Neural progenitor cell (in vitro differentiated cells): ENCODE data around the gene UBE2Z. TPM values are rescaled to one million over a fixed set of nuclear protein-coding genes. Genes with fewer than 3 reads are reported as not detected.

ENCODE experiments used
- DNase-seq: peaks from one replicate; pipeline ENCODE4 v3.0.0-alpha.2; 2016; ENCODE audit warnings: low spot score
- H2AFZ ChIP-seq: fragments of 200-600 bp; sonication (generic); replicated peaks from 2 replicates; pipeline ENCODE4 v1.6.1; 2016; ENCODE audit warnings: antibody characterized with exemption
- H3F3A ChIP-seq: fragments of 200-600 bp; sonication (generic); 2 replicates; pipeline ENCODE4 v1.6.1; 2016; ENCODE audit warnings: antibody characterized with exemption, low read depth
- H3K27ac ChIP-seq: fragments of 200-600 bp; sonication (generic); 2 replicates; pipeline ENCODE4 v1.5.1; 2016; ENCODE audit warnings: mild to moderate bottlenecking
- H3K27me3 ChIP-seq: fragments of 200-600 bp; sonication (generic); 2 replicates; pipeline ENCODE4 v1.6.1; 2016; ENCODE audit warnings: mild to moderate bottlenecking, moderate library complexity
- H3K36me3 ChIP-seq: fragments of 200-600 bp; sonication (generic); 2 replicates; pipeline ENCODE4 v1.5.1; 2016
- H3K4me1 ChIP-seq: fragments of 200-600 bp; sonication (generic); 2 replicates; pipeline ENCODE4 v1.6.1; 2016; ENCODE audit warnings: mixed run types
- H3K4me2 ChIP-seq: fragments of 200-600 bp; sonication (generic); 2 replicates; pipeline ENCODE4 v1.6.1; 2016
- H3K4me3 ChIP-seq: fragments of 200-600 bp; sonication (generic); 2 replicates; pipeline ENCODE4 v1.5.1; 2016
- H3K79me2 ChIP-seq: fragments of 200-600 bp; sonication (generic); 2 replicates; pipeline ENCODE4 v1.6.1; 2016; ENCODE audit warnings: low read depth
- H3K9ac ChIP-seq: fragments of 200-600 bp; sonication (generic); 2 replicates; pipeline ENCODE4 v1.6.1; 2016
- H3K9me3 ChIP-seq: fragments of 200-600 bp; sonication (generic); 2 replicates; pipeline ENCODE4 v1.5.1; 2016; ENCODE audit warnings: low read depth
- H4K20me1 ChIP-seq: fragments of 200-600 bp; sonication (generic); 2 replicates; pipeline ENCODE4 v1.6.1; 2016; ENCODE audit warnings: low read depth
- H3K27ac Mint-ChIP-seq: 3 replicates; pipeline ENCODE4 v1.8.0; 2021; ENCODE audit warnings: mixed read lengths
- H3K27me3 Mint-ChIP-seq: 2 replicates; pipeline ENCODE4 v1.8.0; 2022; ENCODE audit warnings: low read depth, mild to moderate bottlenecking, inconsistent platforms, moderate library complexity, mixed read lengths; ENCODE audit not compliant: insufficient read depth
- H3K36me3 Mint-ChIP-seq: 3 replicates; pipeline ENCODE4 v1.8.0; 2021; ENCODE audit warnings: mixed read lengths
- H3K4me1 Mint-ChIP-seq: 3 replicates; pipeline ENCODE4 v1.8.0; 2021; ENCODE audit warnings: mixed read lengths
- H3K4me3 Mint-ChIP-seq: 3 replicates; pipeline ENCODE4 v1.8.0; 2021; ENCODE audit warnings: mild to moderate bottlenecking, moderate library complexity, mixed read lengths
- H3K9me3 Mint-ChIP-seq: 3 replicates; pipeline ENCODE4 v1.8.0; 2020; ENCODE audit warnings: mixed read lengths
- EZH2 ChIP-seq: fragments of 200-600 bp; sonication (generic); IDR thresholded peaks from 2 replicates; pipeline ENCODE4 v1.6.1; 2017; ENCODE audit warnings: antibody characterized with exemption, mild to moderate bottlenecking, moderate library complexity
- EZH2phosphoT487 ChIP-seq: fragments of 200-600 bp; sonication (generic); IDR thresholded peaks from 2 replicates; pipeline ENCODE4 v1.6.1; 2017; ENCODE audit warnings: antibody characterized with exemption
- total RNA-seq: library from RNA; depleted of rRNA; stranded (reverse); fragments of >200 nt; gene quantifications from 2 replicates; pipeline ENCODE4 v1.2.3, GENCODE V29; 2015; ENCODE audit warnings: low replicate concordance
- TF ChIP-seq, protein P1 (sequence below): fragments of 200-600 bp; sonication (generic); IDR thresholded peaks from 2 replicates; pipeline ENCODE4 v1.5.1; 2017; ENCODE audit warnings: antibody characterized with exemption, mild to moderate bottlenecking

The UBE2Z gene
- total RNA-seq, 1 donor from 2014 or later = 45.5 TPM

- no peak for DNase-seq
- H3F3A ChIP-seq = peaks cover 17% of the 10 kb centered on the region
- Mint-ChIP-seq H3K9me3 (no peaks in the 10 kb centered on the region), H3K4me1 (peaks cover 34% of the 10 kb centered on the region), H3K36me3 (peaks cover 44% of the 10 kb centered on the region), H3K27me3 (peaks cover 5% of the 10 kb centered on the region), H3K4me3 (no peak overlapping the region), H3K27ac (no peak overlapping the region)
- no peaks in the 10 kb centered on the region for H3K9me3 ChIP-seq
- peaks cover 91% of the 10 kb centered on the region for H3K79me2 ChIP-seq
- H3K4me2 ChIP-seq = no peak overlapping the region
- peaks cover 73% of the 10 kb centered on the region for H4K20me1 ChIP-seq
- no peak overlapping the region for H3K9ac ChIP-seq
- no peak overlapping the region for H2AFZ ChIP-seq
- H3K27ac ChIP-seq = no peak overlapping the region
- TF ChIP-seq EZH2 (no peak), EZH2phosphoT487 (no peak)
- TF ChIP-seq, protein P1, sequence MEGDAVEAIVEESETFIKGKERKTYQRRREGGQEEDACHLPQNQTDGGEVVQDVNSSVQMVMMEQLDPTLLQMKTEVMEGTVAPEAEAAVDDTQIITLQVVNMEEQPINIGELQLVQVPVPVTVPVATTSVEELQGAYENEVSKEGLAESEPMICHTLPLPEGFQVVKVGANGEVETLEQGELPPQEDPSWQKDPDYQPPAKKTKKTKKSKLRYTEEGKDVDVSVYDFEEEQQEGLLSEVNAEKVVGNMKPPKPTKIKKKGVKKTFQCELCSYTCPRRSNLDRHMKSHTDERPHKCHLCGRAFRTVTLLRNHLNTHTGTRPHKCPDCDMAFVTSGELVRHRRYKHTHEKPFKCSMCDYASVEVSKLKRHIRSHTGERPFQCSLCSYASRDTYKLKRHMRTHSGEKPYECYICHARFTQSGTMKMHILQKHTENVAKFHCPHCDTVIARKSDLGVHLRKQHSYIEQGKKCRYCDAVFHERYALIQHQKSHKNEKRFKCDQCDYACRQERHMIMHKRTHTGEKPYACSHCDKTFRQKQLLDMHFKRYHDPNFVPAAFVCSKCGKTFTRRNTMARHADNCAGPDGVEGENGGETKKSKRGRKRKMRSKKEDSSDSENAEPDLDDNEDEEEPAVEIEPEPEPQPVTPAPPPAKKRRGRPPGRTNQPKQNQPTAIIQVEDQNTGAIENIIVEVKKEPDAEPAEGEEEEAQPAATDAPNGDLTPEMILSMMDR = no peak
- no peaks in the 10 kb centered on the region for H3K36me3 ChIP-seq
- H3K27me3 ChIP-seq = no peaks in the 10 kb centered on the region
- peaks cover 14% of the 10 kb centered on the region for H3K4me1 ChIP-seq
- H3K4me3 ChIP-seq = no peak overlapping the region
Measured at GRCh38 chr17:48912476-48912875, 4.3 kb downstream of the UBE2Z start.

- no peaks in the 10 kb centered on the region for H3K9me3 Mint-ChIP-seq
- Histone ChIP-seq H3K79me2 (peaks cover 62% of the 10 kb centered on the region), H3K4me1 (peaks cover 2% of the 10 kb centered on the region), H4K20me1 (peaks cover 63% of the 10 kb centered on the region), H3K27me3 (no peaks in the 10 kb centered on the region), H3F3A (peaks cover 10% of the 10 kb centered on the region), H3K9me3 (no peaks in the 10 kb centered on the region), H2AFZ (no peak overlapping the region), H3K36me3 (peaks cover 4% of the 10 kb centered on the region), H3K4me3 (no peak overlapping the region), H3K4me2 (no peak overlapping the region), H3K9ac (no peak overlapping the region), H3K27ac (no peak overlapping the region)
- H3K4me1 Mint-ChIP-seq = peaks cover 12% of the 10 kb centered on the region
- no peak overlapping the region for H3K27ac Mint-ChIP-seq
- peaks cover 39% of the 10 kb centered on the region for H3K36me3 Mint-ChIP-seq
- H3K27me3 Mint-ChIP-seq = no peaks in the 10 kb centered on the region
- no peak overlapping the region for H3K4me3 Mint-ChIP-seq
- DNase-seq = no peak
- TF ChIP-seq, protein P1 = no peak
- TF ChIP-seq EZH2 (no peak), EZH2phosphoT487 (no peak)
Measured at GRCh38 chr17:48915459-48916282, 7.5 kb downstream of the UBE2Z start.

DNA sequence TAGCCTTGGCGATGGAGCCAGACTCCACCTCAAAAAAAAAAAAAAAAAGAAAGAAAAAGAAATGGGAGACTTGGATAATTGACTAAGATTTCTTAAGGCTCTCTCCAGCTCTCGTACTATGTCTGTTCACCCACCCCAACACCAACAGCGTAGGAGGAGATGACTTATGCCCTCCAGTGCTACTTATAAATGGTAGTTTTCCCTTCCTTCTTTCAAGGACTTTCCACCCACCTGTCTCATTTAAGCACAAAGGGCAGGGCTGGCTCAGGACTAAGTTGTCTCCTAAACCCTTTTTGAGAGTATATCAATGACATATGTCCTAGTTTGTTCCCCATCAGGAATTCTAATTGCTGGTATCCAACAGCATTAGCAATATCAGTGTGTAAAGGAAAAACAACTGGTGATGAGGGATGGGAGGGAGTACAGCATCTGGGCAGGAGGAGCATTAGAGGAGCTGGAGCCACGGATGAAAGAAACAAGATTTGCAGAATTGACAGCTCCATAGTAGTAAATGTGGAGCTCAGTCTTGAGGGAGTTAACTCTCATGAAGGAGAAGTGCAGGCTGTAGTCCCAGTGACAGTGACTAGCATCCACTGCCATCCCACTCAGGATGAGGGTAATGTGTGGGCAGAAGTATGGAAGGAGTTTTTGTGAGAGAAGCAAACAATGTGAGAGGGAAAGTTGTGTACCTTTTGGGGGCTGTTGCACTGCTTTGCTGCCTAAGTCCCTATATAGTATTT, 17.2 kb downstream of the UBE2Z start:
- H3F3A ChIP-seq = peaks cover 35% of the 10 kb centered on the region
- no peak overlapping the region for H3K27ac ChIP-seq
- Mint-ChIP-seq H3K9me3 (no peaks in the 10 kb centered on the region), H3K27me3 (peaks cover 2% of the 10 kb centered on the region), H3K27ac (no peak overlapping the region), H3K36me3 (peaks cover 38% of the 10 kb centered on the region), H3K4me3 (no peak overlapping the region), H3K4me1 (no peaks in the 10 kb centered on the region)
- H3K9me3 ChIP-seq = no peaks in the 10 kb centered on the region
- TF ChIP-seq EZH2phosphoT487 (no peak), EZH2 (no peak)
- TF ChIP-seq, protein P1 = no peak
- no peak overlapping the region for H3K9ac ChIP-seq
- no peak overlapping the region for H2AFZ ChIP-seq
- H3K4me1 ChIP-seq = no peaks in the 10 kb centered on the region
- H4K20me1 ChIP-seq = peaks cover 17% of the 10 kb centered on the region
- H3K27me3 ChIP-seq = no peaks in the 10 kb centered on the region
- DNase-seq = no peak
- H3K4me3 ChIP-seq = no peak overlapping the region
- H3K79me2 ChIP-seq = no peaks in the 10 kb centered on the region
- no peak overlapping the region for H3K4me2 ChIP-seq
- H3K36me3 ChIP-seq = peaks cover 19% of the 10 kb centered on the region
